Fibroblast of pulmonary artery (primary cell): ENCODE data around the gene HSD3B7.

Experiments used
- DNase-seq: peaks from one replicate; pipeline ENCODE4 v3.0.0-alpha.2; 2010; ENCODE audit warnings: low read depth
- H3K4me3 ChIP-seq: replicated peaks from 2 replicates; pipeline ENCODE4 v1.5.1; 2011; ENCODE audit warnings: low read depth, mild to moderate bottlenecking, control low read depth, low read length, moderate library complexity
- CTCF ChIP-seq: IDR thresholded peaks from 2 replicates; pipeline ENCODE4 v1.5.1; 2011; ENCODE audit warnings: mild to moderate bottlenecking, control low read depth, low read length, inconsistent platforms; ENCODE audit errors: missing control alignments

The HSD3B7 gene

GRCh38 chr16:31002862-31003341, 17.9 kb downstream of the HSD3B7 start:
- TF ChIP-seq CTCF = no peak
- no peak overlapping the region for H3K4me3 ChIP-seq
- DNase-seq = no peak

GRCh38 chr16:31003744-31004143, 18.7 kb downstream of the HSD3B7 start:
- no peak for DNase-seq
- no peak for TF ChIP-seq CTCF
- no peak overlapping the region for H3K4me3 ChIP-seq

- no peak for TF ChIP-seq CTCF
- no peak overlapping the region for H3K4me3 ChIP-seq
- DNase-seq = no peak
Measured at GRCh38 chr16:31004658-31005057, 19.7 kb downstream of the HSD3B7 start.

GRCh38 chr16:31005350-31006085, 20.5 kb downstream of the HSD3B7 start:
- H3K4me3 ChIP-seq = no peak overlapping the region
- TF ChIP-seq CTCF = no peak
- DNase-seq = no peak

- no peak for DNase-seq
- no peak overlapping the region for H3K4me3 ChIP-seq
Measured at GRCh38 chr16:31006086-31006385, 21.0 kb downstream of the HSD3B7 start.

GRCh38 chr16:31006589-31006988, 21.6 kb downstream of the HSD3B7 start:
- TF ChIP-seq CTCF = no peak

More at GRCh38 chr16:31006086-31006385, 21.0 kb downstream of the HSD3B7 start:
- no peak for TF ChIP-seq CTCF

GRCh38 chr16:31007684-31008083, 22.7 kb downstream of the HSD3B7 start:
- TF ChIP-seq CTCF = no peak
- no peak overlapping the region for H3K4me3 ChIP-seq
- no peak for DNase-seq

More at GRCh38 chr16:31006589-31006988, 21.6 kb downstream of the HSD3B7 start:
- no peak for DNase-seq
- no peak overlapping the region for H3K4me3 ChIP-seq
